Measurements from ENCODE around the gene HMG20B.
"Not testable (repeated sequence)": the region's sequence is repeated elsewhere in the genome, so short reads cannot be mapped to it uniquely, and the experiment has no call there.

The HMG20B gene

DNA sequence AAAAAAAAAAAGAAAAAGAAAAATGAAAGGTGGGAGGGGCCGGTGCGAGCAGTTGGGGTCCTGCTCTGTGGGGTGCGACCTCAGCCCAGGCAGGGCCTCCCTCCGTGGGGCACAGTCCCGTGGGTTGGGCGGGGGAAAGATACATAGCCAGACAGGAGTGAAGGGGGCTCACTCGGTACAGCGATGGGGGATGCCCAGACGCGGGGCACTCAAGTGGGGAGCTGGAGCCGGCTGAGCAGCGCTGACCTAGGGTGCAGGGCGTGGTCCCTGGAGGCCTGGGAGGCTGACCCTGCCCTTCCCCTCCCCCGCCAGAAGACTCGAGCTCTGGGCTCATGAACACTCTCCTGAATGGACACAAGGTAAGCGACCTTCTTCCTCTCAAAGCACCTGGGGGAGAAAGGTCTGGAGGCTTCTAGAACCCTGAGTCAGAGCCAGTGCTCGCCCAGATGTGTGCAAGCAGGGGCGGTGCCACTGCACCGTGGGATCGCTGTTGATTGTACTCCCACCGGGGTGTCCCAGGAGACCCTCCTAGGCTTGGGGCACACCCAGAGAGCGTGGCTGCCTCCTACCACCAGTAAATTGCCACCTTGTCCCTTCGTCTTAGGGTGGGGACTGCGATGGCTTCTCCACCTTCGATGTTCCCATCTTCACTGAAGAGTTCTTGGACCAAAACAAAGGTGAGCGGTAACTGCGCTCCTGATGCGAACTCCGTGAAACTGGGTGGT, 3.4 kb downstream of the HMG20B start:
- no peak for DNase-seq
- in situ Hi-C loops (cut with HindIII; ENCODE audit: low pct_ligation_motif_present, low pct_unique_long_range_greater_than_20kb, low sequenced_read_pairs) = no loop called here

DNA sequence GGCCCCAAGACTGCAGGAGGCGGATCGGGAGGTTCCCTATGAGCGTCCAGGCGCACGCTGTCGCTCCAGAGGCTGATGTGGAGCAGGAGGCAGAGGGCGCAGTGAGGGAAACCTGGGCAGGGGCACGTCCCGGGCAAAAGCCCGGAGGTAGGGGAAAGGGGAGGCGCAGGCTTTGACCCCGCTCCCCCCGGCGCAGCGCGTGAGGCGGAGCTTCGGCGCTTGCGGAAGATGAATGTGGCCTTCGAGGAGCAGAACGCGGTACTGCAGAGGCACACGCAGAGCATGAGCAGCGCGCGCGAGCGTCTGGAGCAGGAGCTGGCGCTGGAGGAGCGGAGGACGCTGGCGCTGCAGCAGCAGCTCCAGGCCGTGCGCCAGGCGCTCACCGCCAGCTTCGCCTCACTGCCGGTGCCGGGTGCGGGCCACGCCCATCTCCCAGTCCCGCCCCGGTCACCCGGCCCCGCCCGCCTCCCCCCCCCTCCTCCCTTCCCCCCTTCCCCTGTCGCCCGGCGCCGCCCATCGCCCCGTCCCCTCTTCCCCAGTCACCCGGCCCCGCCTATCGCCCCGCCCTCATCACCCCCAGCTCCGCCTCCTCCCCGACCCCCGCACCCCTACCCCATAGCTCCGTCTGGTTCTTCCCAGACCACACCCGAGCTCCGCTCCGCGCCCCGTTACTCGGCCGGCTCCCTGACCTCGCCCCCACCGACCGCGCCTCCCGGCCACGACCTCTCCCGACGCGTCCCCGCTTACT, 4.1 kb downstream of the HMG20B start:
- DNase-seq = no peak
- in situ Hi-C loops (cut with HindIII; ENCODE audit: low pct_ligation_motif_present, low pct_unique_long_range_greater_than_20kb, low sequenced_read_pairs) = no loop called here

DNA sequence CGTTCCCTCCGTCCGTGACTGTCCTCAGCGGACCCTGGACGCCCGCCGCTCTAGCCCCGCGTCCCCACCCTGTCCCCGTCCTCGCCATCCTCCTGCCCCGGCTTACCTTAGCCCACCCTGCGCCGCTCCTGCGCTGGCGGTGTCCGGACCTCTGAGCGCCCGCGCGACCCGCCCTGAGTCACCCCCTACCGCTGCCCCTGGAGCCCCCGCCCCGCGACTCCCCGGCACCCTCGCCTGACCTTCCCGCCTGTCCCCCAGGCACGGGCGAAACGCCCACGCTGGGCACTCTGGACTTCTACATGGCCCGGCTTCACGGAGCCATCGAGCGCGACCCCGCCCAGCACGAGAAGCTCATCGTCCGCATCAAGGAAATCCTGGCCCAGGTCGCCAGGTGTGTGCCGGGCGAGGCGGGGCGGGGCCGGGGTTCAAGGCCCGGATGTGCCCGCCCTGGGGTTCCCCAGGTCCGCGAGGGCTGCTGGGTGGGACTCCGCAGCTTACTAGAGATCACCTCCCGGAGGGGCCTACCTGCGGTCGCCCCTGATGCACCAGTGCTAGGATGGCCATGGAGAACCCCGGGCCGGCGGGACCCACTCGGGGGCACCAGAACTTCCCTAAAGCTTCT, 5.1 kb downstream of the HMG20B start:
- in situ Hi-C loops (cut with HindIII; ENCODE audit: low pct_ligation_motif_present, low pct_unique_long_range_greater_than_20kb, low sequenced_read_pairs) = no loop called here
- DNase-seq = no peak

DNA sequence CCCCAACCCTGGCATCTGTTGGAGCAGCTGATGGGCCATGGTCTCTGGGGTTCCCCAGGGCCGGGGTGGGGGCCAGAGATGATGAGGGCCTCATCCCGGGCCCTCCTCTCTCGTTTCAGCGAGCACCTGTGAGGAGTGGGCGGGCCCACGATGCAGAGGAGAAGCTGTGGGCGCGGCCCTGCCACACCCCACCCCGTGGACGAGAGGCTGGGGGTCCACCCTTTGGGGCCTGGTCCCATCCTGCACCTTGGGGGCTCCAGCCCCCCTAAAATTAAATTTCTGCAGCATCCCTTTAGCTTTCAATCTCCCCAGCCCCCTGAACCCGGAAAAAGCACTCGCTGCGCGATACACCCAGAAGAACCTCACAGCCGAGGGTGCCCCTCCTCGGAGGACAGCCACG, 5.6 kb downstream of the HMG20B start:
- no peak for DNase-seq
- in situ Hi-C loops (cut with HindIII; ENCODE audit: low pct_ligation_motif_present, low pct_unique_long_range_greater_than_20kb, low sequenced_read_pairs) = no loop called here

DNA sequence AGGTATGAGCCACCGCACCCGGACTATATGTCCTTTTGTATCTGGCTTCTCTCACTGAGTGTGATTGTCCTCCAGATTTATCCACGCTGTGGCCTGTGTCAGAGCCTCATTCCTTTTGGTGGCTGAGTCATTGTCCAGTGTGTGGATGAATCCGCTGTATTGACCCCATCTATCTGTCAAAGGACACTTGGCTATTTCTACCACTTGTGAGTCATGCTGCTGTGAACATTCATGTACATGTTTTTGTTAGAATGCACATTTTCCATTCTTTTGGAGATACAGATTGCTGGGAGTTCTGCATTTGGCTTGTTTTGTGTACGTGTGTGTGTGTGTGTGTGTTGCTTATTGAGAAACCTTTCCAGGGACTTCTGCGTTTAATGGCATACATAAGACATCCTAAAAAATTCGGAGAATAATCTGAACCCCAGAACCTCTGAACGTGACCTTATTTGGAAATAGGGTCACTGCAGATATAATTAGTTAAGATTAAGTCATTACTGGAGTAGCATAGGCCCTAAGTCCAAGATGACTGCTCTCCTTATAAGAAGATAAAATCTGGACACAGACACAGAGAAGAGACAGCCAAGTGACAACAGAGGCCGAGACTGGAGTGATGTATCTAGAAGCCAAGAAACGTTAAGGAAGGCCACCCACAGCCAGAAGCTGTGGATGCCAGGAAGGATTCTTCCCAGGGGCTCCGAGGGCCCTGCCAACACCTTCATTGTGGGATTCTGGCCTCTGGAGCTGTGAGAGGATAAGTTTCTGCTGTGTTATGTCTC, 7.6 kb downstream of the HMG20B start:
- peak; percentile 39 for DNase-seq
- in situ Hi-C loops (cut with HindIII; ENCODE audit: low pct_ligation_motif_present, low pct_unique_long_range_greater_than_20kb, low sequenced_read_pairs) = no loop called here

DNA sequence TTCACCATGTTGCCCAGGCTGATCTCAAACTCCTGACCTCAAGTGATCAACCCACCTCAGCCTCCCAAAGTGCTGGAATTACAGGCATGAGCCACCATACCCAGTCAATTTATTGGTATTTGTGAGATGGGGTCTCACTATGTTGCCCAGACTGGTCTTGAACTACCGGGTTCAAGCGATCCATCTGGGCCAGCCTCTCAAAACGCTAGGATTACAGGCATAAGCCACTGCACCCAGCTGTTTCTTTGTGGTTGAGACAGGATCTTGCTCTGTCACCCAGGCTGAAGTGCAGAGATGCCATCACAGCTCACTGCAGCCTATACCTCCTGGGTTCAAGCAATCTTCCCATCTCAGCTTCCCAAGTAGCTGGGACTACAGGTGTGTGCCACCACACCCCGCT, 9.0 kb downstream of the HMG20B start:
- in situ Hi-C loops (cut with HindIII; ENCODE audit: low pct_ligation_motif_present, low pct_unique_long_range_greater_than_20kb, low sequenced_read_pairs); DNase-seq: not testable (repeated sequence)

DNA sequence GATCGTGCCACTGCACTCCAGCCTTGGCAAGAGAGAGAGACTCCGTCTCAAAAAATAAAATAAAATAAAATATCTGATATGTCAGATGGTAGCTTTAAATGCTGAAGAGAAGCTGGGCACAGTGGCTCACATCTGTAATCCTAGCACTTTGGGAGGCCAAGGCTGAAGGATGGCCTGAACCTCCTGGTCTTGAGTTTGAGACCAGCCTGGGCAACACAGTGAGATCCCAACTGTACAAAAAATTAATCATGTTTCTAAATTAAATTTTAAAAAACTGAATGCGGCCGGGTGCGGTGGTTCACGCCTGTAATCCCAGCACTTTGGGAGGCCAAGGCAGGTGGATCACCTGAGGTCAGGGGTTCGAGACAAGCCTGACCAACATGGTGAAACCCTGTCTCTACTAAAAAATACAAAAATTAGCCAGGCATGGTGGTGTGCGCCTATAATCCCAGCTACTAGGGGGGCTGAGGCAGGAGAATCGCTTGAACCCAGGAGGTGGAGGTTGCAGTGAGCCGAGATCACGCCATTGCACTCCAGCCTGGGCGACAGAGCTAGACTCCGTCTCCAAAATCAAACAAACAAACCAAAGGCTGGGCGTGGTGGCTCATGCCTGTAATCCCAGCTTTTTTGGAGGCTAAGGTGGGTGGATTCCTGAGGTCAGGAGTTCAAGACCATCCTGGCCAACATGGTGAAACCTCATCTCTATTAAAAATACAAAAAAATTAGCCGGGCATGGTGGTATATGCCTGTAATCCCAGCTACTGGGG, 11.5 kb downstream of the HMG20B start:
- in situ Hi-C loops (cut with HindIII; ENCODE audit: low pct_ligation_motif_present, low pct_unique_long_range_greater_than_20kb, low sequenced_read_pairs) = not testable (repeated sequence)

DNA sequence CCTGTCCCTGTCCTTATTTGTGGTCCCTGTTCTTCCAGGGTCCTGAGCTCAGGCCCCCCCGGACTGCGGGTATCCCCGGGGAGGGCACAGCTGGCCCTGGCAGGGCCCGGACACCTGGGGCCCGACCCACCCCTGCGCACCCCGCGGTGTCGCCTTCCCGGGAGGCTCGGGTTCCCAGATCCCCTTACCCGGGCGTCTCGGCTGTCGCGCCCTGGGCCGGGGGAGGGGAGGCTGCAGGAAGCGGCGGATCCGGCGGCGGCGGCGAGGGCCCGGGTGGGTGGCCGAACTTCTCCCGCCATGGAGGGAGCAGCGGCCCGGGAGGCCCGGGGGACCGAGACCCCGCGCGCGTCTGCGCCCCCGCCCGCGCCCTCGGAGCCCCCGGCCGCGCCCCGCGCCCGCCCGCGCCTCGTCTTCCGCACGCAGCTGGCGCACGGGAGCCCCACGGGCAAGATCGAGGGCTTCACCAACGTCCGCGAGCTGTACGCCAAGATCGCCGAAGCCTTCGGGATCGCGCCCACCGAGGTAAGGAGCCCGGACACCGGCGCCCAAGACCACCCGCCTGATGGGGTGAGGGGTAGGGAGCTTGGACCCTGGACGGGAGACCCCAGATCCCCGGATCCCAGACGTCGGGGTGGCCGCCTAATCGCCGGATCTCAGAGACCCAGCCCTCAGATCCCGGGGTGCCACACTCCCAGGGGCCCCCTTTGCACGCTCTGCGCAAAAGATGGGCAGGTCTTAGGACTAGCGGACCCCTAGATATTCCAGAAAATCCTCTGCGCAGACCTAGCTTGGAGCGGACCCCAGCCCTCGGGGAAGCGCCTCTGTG, 12.8 kb downstream of the HMG20B start, which contains the start of gene GIPC3:
Gene GIPC3, plus strand, starts transcription at position 178 of the 826 bp plus-strand sequence. Its CDS starts 120 bp downstream, at position 298.
- no peak for DNase-seq
- in situ Hi-C loops (cut with HindIII; ENCODE audit: low pct_ligation_motif_present, low pct_unique_long_range_greater_than_20kb, low sequenced_read_pairs) = no loop called here

More for the DNA sequence above, 11.5 kb downstream of the HMG20B start:
- not testable (repeated sequence) for DNase-seq

DNA sequence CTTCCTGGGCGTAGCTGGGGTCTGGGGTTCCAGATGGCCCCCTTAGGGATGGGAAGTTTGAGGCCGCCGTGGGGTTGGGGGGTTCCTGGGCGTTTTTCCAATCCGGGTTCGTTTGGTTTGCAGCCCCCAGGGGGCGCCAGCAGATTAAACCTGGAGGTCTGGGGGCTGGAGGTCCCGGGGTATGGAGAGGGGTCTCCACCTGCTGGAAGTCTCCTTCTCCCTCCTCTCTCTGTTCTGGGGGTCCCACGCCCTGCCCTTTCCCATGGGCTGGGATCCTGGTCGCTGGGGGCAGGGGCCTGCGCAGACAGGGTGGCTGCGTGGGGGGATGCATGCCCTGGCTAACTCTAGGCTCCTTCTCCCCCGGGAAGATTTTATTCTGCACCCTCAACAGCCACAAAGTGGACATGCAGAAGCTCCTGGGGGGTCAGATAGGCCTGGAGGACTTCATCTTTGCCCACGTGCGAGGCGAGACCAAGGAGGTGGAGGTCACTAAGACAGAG, 13.4 kb downstream of the HMG20B start:
- in situ Hi-C loops (cut with HindIII; ENCODE audit: low pct_ligation_motif_present, low pct_unique_long_range_greater_than_20kb, low sequenced_read_pairs) = no loop called here
- DNase-seq = no peak

DNA sequence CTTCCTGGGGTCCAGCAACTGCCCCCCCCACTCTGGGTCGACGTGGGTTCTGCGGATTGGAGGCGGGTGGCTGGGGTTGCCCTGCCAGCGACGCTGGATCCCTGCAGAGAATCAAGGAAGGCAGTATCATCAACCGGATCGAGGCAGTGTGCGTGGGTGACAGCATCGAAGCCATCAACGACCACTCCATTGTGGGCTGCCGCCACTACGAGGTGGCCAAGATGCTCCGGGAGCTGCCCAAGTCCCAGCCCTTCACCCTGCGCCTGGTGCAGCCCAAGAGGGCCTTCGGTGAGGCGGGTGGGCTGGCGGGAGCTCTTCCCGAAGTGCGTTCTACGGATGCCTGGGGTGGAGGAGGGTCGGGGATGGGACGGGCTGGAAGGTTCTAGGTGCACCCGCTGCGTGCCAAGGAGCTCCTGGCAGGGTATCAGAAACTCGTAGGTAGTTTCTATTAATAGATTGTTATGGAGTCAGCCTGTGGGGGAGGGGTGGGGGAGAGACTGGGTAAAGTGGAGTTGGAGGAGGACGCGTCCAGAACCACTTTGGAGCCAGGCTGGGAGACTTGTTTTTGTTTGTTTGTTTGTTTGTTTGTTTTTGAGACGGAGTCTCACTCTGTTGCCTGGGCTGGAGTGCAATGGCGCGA, 14.1 kb downstream of the HMG20B start:
- no peak for DNase-seq
- in situ Hi-C loops (cut with HindIII; ENCODE audit: low pct_ligation_motif_present, low pct_unique_long_range_greater_than_20kb, low sequenced_read_pairs) = no loop called here

DNA sequence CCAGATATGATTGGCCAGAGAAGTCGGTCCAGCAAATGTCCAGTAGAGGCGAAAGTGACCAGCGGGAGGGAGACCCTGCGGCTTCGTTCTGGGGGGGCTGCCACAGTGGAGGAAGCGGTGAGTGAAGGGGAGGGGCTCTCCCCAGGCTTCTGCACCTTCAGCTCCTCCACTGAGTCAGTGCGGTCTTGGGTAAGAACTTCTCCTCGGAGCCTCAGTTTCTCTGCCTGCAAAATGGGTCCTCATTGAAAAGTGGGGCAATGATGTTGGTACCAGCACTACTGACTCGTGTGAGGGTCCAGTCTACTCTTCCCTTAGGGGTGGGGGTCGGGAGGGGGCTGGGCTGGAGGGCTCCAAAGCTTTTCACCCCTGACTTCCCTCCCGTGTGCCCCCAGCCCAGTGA, 16.7 kb downstream of the HMG20B start:
- in situ Hi-C loops (cut with HindIII; ENCODE audit: low pct_ligation_motif_present, low pct_unique_long_range_greater_than_20kb, low sequenced_read_pairs) = no loop called here
- DNase-seq = no peak

DNA sequence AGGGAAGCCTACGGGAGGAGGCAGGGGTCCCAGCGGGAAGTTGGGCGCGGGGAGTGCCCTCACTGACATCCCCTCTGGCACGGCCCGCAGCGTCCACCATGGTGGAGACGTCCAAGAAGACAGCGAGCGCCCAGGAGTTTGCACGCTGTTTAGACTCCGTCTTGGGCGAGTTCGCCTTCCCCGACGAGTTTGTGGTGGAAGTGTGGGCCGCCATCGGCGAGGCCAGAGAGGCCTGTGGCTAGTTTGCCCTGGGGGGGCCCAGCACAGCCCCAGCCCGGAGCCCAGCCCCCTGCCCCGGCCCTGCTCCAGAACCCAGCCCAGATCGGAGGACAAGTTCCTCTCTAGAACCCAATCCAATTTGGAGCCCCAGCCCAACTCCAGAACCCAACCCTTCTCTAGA, 17.2 kb downstream of the HMG20B start:
- in situ Hi-C loops (cut with HindIII; ENCODE audit: low pct_ligation_motif_present, low pct_unique_long_range_greater_than_20kb, low sequenced_read_pairs) = no loop called here
- no peak for DNase-seq

DNA sequence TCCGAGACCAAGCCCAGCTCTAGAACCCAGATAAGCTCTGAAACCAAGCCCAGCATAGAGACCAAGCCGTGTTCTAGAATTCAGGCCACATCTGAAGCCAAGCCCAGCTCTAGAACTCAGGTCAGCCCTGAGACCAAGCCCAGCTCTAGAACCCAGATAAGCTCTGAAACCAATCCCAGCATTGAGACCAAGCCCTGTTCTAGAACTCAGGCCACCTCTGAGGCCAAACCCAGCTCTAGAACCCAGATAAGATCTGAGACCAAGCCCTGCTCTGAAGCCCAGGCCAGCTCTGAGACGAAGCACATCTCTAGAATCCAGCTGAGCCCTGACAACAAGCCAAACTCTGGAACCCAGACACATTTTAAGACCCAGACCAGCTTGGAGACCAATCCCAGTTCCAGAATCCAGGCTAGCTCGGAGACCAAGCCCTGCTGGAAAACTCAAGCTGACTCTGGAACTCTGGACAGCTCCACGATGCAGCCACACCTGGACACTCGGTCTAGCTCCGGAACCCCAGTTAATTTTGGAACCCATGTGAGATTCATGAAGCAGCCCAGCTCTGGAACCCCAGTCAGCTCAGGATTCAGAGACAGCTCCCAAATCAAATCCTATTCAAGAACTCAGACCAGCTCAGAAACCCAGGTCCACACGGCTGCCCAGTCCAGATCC, 18.4 kb downstream of the HMG20B start:
- in situ Hi-C loops (cut with HindIII; ENCODE audit: low pct_ligation_motif_present, low pct_unique_long_range_greater_than_20kb, low sequenced_read_pairs) = no loop called here
- DNase-seq = no peak

DNA sequence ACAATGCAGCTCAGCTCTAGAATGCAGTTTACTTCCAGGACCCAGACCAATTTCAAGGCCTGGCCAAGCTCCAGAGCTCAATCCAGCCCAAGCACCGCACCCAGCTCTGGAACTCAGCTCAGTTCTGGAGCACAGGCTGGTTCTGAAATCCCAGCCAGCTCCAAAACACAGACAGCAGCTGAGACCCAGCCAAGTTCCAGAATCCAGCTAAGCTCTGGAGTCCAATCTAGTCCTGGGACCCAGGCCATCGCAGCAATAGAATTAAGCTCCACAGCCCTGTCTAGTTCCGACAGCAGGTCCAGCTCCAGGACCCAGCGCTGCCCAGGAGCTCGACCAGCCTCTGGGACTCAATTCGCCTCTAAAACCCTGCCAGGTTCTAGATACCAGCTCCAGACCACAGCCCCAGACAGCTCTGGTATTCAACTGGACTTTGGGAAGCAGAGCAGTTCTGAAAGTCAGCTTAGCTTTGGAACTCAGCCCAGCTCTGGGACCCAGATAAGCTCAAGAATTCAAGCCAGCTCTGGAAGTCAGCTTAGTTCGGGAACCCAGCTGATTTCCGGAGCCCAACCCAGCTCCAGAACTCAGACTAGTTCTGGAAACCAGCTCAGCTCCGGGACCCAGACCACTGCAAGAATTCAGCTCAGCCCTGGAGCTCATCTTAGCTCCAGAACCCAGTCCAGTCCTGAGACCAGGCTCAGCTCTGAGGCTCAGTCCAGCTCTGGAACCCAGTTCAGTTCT, 19.3 kb downstream of the HMG20B start:
- no peak for DNase-seq
- in situ Hi-C loops (cut with HindIII; ENCODE audit: low pct_ligation_motif_present, low pct_unique_long_range_greater_than_20kb, low sequenced_read_pairs) = no loop called here

DNA sequence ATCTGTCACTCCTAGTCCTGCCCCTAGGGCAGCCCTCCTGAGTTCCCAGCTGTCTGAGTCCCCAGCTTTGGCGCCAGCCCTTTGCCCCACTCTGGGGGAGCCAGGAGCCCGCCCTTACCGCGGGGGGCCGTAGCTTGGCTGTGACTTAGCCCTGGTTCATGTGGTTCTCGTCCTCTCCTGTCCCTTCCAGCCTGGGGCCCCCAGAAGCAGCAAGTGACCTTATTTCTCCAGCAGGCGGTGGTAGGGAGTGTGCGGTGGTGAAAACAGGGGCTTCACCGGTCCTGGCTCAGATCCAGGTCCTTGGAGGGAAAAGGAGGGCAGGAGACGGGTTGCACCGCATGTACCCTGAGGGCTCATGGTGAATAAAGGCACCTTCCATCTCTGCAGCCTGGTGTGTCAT, 20.4 kb downstream of the HMG20B start:
- in situ Hi-C loops (cut with HindIII; ENCODE audit: low pct_ligation_motif_present, low pct_unique_long_range_greater_than_20kb, low sequenced_read_pairs) = no loop called here
- DNase-seq = no peak

Data from ACHN (cell line).